Endothelial cell (in vitro differentiated cells): ENCODE data around the gene TMEM35B. TPM values are rescaled to one million over a fixed set of nuclear protein-coding genes. Genes with fewer than 3 reads are reported as not detected.
"Not testable (repeated sequence)": the region's sequence is repeated elsewhere in the genome, so short reads cannot be mapped to it uniquely, and the experiment has no call there.

Experiments
- DNase-seq: peaks from one replicate; pipeline ENCODE4 v3.0.0; 2021; ENCODE audit warnings: low spot score
- H3K27ac Mint-ChIP-seq: one replicate; pipeline ENCODE4 v1.8.0; 2021; ENCODE audit warnings: mixed read lengths, inconsistent platforms; ENCODE audit not compliant: unreplicated experiment
- H3K27me3 Mint-ChIP-seq: one replicate; pipeline ENCODE4 v1.8.0; 2021; ENCODE audit warnings: mild to moderate bottlenecking, moderate library complexity, mixed read lengths, inconsistent platforms; ENCODE audit not compliant: unreplicated experiment
- H3K36me3 Mint-ChIP-seq: one replicate; pipeline ENCODE4 v1.8.0; 2021; ENCODE audit warnings: mild to moderate bottlenecking, low read depth, mixed read lengths, inconsistent platforms; ENCODE audit not compliant: unreplicated experiment
- H3K4me1 Mint-ChIP-seq: one replicate; pipeline ENCODE4 v1.8.0; 2021; ENCODE audit warnings: mild to moderate bottlenecking, mixed read lengths, inconsistent platforms; ENCODE audit not compliant: unreplicated experiment
- H3K4me3 Mint-ChIP-seq: one replicate; pipeline ENCODE4 v1.8.0; 2021; ENCODE audit warnings: mild to moderate bottlenecking, mixed read lengths, inconsistent platforms; ENCODE audit not compliant: unreplicated experiment
- H3K9me3 Mint-ChIP-seq: one replicate; pipeline ENCODE4 v1.8.0; 2021; ENCODE audit warnings: mixed read lengths, inconsistent platforms; ENCODE audit not compliant: unreplicated experiment
- CTCF ChIP-seq: fragments of 200-600 bp; sonication (generic); IDR thresholded peaks from one replicate; pipeline ENCODE4 v1.5.0; 2021; ENCODE audit warnings: antibody characterized with exemption; ENCODE audit not compliant: unreplicated experiment
- total RNA-seq: library from RNA; stranded (reverse); fragmentation: NEBNext Ultra II Directional; extraction: Animal tissue kit (Norgen Biotek cat#: 25700); gene quantifications from one replicate; pipeline ENCODE4 v1.2.1, GENCODE V29; 2021; ENCODE audit not compliant: unreplicated experiment

TMEM35B gene
- total RNA-seq, 1 donor from 2014 or later: 18.9 TPM

- no peaks in the 10 kb centered on the region for H3K27me3 Mint-ChIP-seq
- H3K9me3 Mint-ChIP-seq: no peaks in the 10 kb centered on the region
- TF ChIP-seq CTCF: no peak
- H3K36me3 Mint-ChIP-seq: no peaks in the 10 kb centered on the region
- no peak overlapping the region for H3K4me3 Mint-ChIP-seq
- H3K4me1 Mint-ChIP-seq: no peaks in the 10 kb centered on the region
- no peak for DNase-seq
- no peak overlapping the region for H3K27ac Mint-ChIP-seq
Measured at GRCh38 chr1:34965597-34965996, 19.6 kb downstream of the TMEM35B start.

- Mint-ChIP-seq H3K36me3 (peaks cover 5% of the 10 kb centered on the region), H3K27me3 (peaks cover 3% of the 10 kb centered on the region), H3K27ac (no peak overlapping the region), H3K4me3 (no peak overlapping the region), H3K9me3 (peaks cover 4% of the 10 kb centered on the region), H3K4me1 (no peaks in the 10 kb centered on the region)
- no peak for TF ChIP-seq CTCF
- no peak for DNase-seq
Measured at GRCh38 chr1:34950428-34950827, 34.7 kb downstream of the TMEM35B start.

- H3K36me3 Mint-ChIP-seq, H3K9me3 Mint-ChIP-seq: not testable (repeated sequence)
Measured at GRCh38 chr1:34948739-34949138, 36.4 kb downstream of the TMEM35B start.

GRCh38 chr1:34947641-34948314, 37.4 kb downstream of the TMEM35B start:
- DNase-seq, H3K4me1 Mint-ChIP-seq, H3K4me3 Mint-ChIP-seq, H3K27me3 Mint-ChIP-seq, H3K36me3 Mint-ChIP-seq, H3K9me3 Mint-ChIP-seq, H3K27ac Mint-ChIP-seq: not testable (repeated sequence)

More at GRCh38 chr1:34948739-34949138, 36.4 kb downstream of the TMEM35B start:
- DNase-seq, H3K4me3 Mint-ChIP-seq, H3K4me1 Mint-ChIP-seq, H3K27me3 Mint-ChIP-seq, H3K27ac Mint-ChIP-seq: not testable (repeated sequence)

- DNase-seq: no peak
- Mint-ChIP-seq H3K27me3 (peaks cover 2% of the 10 kb centered on the region), H3K4me1 (no peaks in the 10 kb centered on the region), H3K4me3 (no peak overlapping the region), H3K27ac (no peak overlapping the region), H3K9me3 (peaks cover 4% of the 10 kb centered on the region), H3K36me3 (peaks cover 5% of the 10 kb centered on the region)
- no peak for TF ChIP-seq CTCF
Measured at GRCh38 chr1:34946211-34946610, 38.9 kb downstream of the TMEM35B start.

GRCh38 chr1:34941798-34942197, 43.3 kb downstream of the TMEM35B start:
- not testable (repeated sequence) for H3K4me1 Mint-ChIP-seq, H3K9me3 Mint-ChIP-seq, H3K36me3 Mint-ChIP-seq, DNase-seq, H3K27ac Mint-ChIP-seq, H3K4me3 Mint-ChIP-seq, H3K27me3 Mint-ChIP-seq

Other genes with a start within 250 kb of the TMEM35B start
- gene GJB5, start 230.3 kb downstream of the TMEM35B start, total RNA-seq: not detected
- gene GJB4, start 225.6 kb downstream of the TMEM35B start, total RNA-seq: not detected
- gene GJB3, start 204.1 kb downstream of the TMEM35B start, total RNA-seq: 9.6 TPM
- gene GJA4, start 192.3 kb downstream of the TMEM35B start, total RNA-seq: 347 TPM
- gene SMIM12, start 125.6 kb downstream of the TMEM35B start, total RNA-seq: 84.4 TPM
- 9.1 TPM for gene DLGAP3, start 55.7 kb downstream of the TMEM35B start, total RNA-seq
- 12.1 TPM for gene ZMYM6, start 46.6 kb upstream of the TMEM35B start, total RNA-seq
- gene ZMYM1, start 94.0 kb upstream of the TMEM35B start, total RNA-seq: 29.1 TPM
- 370 TPM for gene SFPQ, start 207.8 kb upstream of the TMEM35B start, total RNA-seq